Spleen (tissue), 11 donors: ENCODE measurements around the gene ITGA1. TPM values are rescaled to one million over a fixed set of nuclear protein-coding genes. Genes with fewer than 3 reads are reported as not detected.

Source experiments
- DNase-seq: peaks from one replicate; pipeline ENCODE4 v3.0.0-alpha.2; 2020
- H3K27ac ChIP-seq, 8 donors: fragments of 200-600 bp; sonication (generic) in 7 of 8; 1 replicate in 4 of 8; 2 replicates in 4 of 8; pipeline versions ENCODE4 v1.5.0 to v1.8.0; 2016 to 2021; ENCODE audit warnings: inconsistent platforms in 4 of 8, mild to moderate bottlenecking in 4 of 8, moderate library complexity in 1 of 8
- H3K27me3 ChIP-seq, 7 donors: fragments of 200-600 bp; sonication (generic) in 6 of 7; replicated peaks in 1 of 7; 1 replicate in 4 of 7; 2 replicates in 3 of 7; pipeline versions ENCODE4 v1.5.0 to v1.8.0; 2016 to 2021; ENCODE audit warnings: inconsistent platforms in 3 of 7, mild to moderate bottlenecking in 1 of 7
- H3K36me3 ChIP-seq, 6 donors: fragments of 200-600 bp; sonication (generic) in 5 of 6; 1 replicate in 4 of 6; 2 replicates in 2 of 6; pipeline versions ENCODE4 v1.5.0 to v1.8.0; 2016 to 2021; ENCODE audit warnings: inconsistent platforms in 2 of 6
- H3K4me1 ChIP-seq, 6 donors: fragments of 200-600 bp; sonication (generic) in 5 of 6; 1 replicate in 3 of 6; 2 replicates in 3 of 6; pipeline versions ENCODE4 v1.5.0 to v1.8.0; 2016 to 2021; ENCODE audit warnings: inconsistent platforms in 3 of 6
- H3K4me3 ChIP-seq, 8 donors: fragments of 200-600 bp; sonication (generic) in 7 of 8; 1 replicate in 4 of 8; 2 replicates in 4 of 8; pipeline versions ENCODE4 v1.5.0 to v1.8.0; 2016 to 2021; ENCODE audit warnings: inconsistent platforms in 4 of 8, mild to moderate bottlenecking in 4 of 8, moderate library complexity in 2 of 8
- H3K9me3 ChIP-seq, 8 donors: fragments of 200-600 bp; sonication (generic) in 7 of 8; 1 replicate in 4 of 8; 2 replicates in 4 of 8; pipeline versions ENCODE4 v1.5.0 to v1.8.0; 2016 to 2021; ENCODE audit warnings: inconsistent platforms in 4 of 8
- CTCF ChIP-seq, 11 experiments: fragments of 200-600 bp in 7 of 11; fragments of 450-650 bp in 4 of 11; sonication (generic) in 4 of 11; IDR thresholded peaks in 8 of 11; conservative IDR thresholded peaks in 3 of 11; 1 replicate in 7 of 11; 2 replicates in 4 of 11; pipeline versions ENCODE4 v1.4.0 to v1.8.0; 2016 to 2021; ENCODE audit warnings: antibody characterized with exemption in 11 of 11, inconsistent platforms in 4 of 11, mild to moderate bottlenecking in 1 of 11
- POLR2A ChIP-seq, 3 donors: fragments of 450-650 bp; IDR thresholded peaks; one replicate each; pipeline ENCODE4 v1.5.1; 2017; ENCODE audit warnings: antibody characterized with exemption in 3 of 3, mild to moderate bottlenecking in 1 of 3
- POLR2AphosphoS5 ChIP-seq, 3 donors: sonication (generic); formaldehyde crosslinking; IDR thresholded peaks; one replicate each; pipeline ENCODE4 v1.5.1; 2017; ENCODE audit warnings: antibody characterized with exemption in 3 of 3
- WGBS, 5 donors: extraction: QIAGEN DNeasy Blood & Tissue Kit in 3 of 5; methylation state at CpG; one replicate each; pipeline versions ENCODE4 v1.1.5 to v1.1.7; 2013 to 2018; 5-methylcytosine and 5-hydroxymethylcytosine counted together
- intact Hi-C: fragments of 100-400 bp; cut with DNase I; formaldehyde crosslinking; loops from one replicate; pipeline ENCODE4 v1.15.0; 2023; ENCODE audit warnings: low total_unique reads
- polyA plus RNA-seq, 3 donors: library from polyadenylated mRNA; stranded (reverse); fragments of 200-250 nt; gene quantifications; one replicate each; pipeline ENCODE4 v1.2.1, GENCODE V29; 2013
- total RNA-seq, 7 donors: library from RNA; depleted of rRNA in 3 of 7; stranded (reverse); fragments of >200 nt in 3 of 7; fragmentation: NEBNext Ultra II Directional in 4 of 7; extraction: Animal tissue kit (Norgen Biotek cat#: 25700) in 4 of 7; gene quantifications; one replicate each; pipeline versions ENCODE4 v1.1.0 to v1.2.1, GENCODE V29; 2016 to 2021
- donor health status: healthy with polysubstance abuse.
- donor health status: DM: no; HTN: no; CAD: no; lungs with moderate emphysema.
- donor health status: DM: no; HTN: no; CAD: no.
- donor health status: Bipolar disorder and iron deficiency.
- donor health status: healthy.
- donor health status: DM: no; HTN: no; CAD: no.
- donor health status: DM: yes; HTN: yes; CAD: no.

Gene ITGA1
- total and polyA plus RNA-seq, 10 donors = 8.3 to 505 (median 289) TPM

- WGBS, 5 donors = 5 to 13% (median 7%) methylated on average over 16 of the region's 16 CpGs
Observed at GRCh38 chr5:52988335-52989024, 200.8 kb downstream of the ITGA1 start.

GRCh38 chr5:52989025-52989780, 201.5 kb downstream of the ITGA1 start, which contains the start of gene ITGA2:
ITGA2 (plus strand) TSS chr5:52989352; CDS start chr5:52989469, 117 bp downstream.
- no peaks in the 10 kb centered on the region for H3K9me3 ChIP-seq
- H3K4me1 ChIP-seq = peaks cover 0 to 41% (median 25%) of the 10 kb centered on the region in 6 donors
- H3K4me3 ChIP-seq = peak within 1 kb of the TSS; percentile 55 to 87 (median 65)
- intact Hi-C loops = no loop called here
- H3K36me3 ChIP-seq = no peaks in the 10 kb centered on the region
- H3K27ac ChIP-seq = peak within 1 kb of the TSS; percentile 51 to 83 (median 80)
- TF ChIP-seq POLR2AphosphoS5 (IDR thresholded peaks at IDR 0.05) (peak in 2 of 3 donors; percentile 64 to 71), CTCF (IDR thresholded peaks at IDR 0.05 in 8 of 11, conservative IDR thresholded peaks at IDR 0.05 in 3 of 11) (no peak), POLR2A (IDR thresholded peaks at IDR 0.05) (no peak)
- 1% methylated on average over 37 to 64 of the region's 64 CpGs for WGBS, 5 donors
- peak; percentile 84 for DNase-seq
- peaks cover 2 to 39% (median 12%) of the 10 kb centered on the region in 7 donors for H3K27me3 ChIP-seq

More at GRCh38 chr5:52988335-52989024, 200.8 kb downstream of the ITGA1 start:
- DNase-seq = no peak
- Histone ChIP-seq H3K27ac (peak overlapping the region; percentile 51 to 83 (median 80)), H3K27me3 (peaks cover 2 to 39% (median 12%) of the 10 kb centered on the region in 7 donors), H3K9me3 (no peaks in the 10 kb centered on the region), H3K4me1 (peaks cover 0 to 41% (median 25%) of the 10 kb centered on the region in 6 donors), H3K4me3 (peak overlapping the region; percentile 55 to 87 (median 65)), H3K36me3 (no peaks in the 10 kb centered on the region)
- TF ChIP-seq CTCF (IDR thresholded peaks at IDR 0.05 in 8 of 11, conservative IDR thresholded peaks at IDR 0.05 in 3 of 11) (no peak), POLR2AphosphoS5 (IDR thresholded peaks at IDR 0.05) (no peak), POLR2A (IDR thresholded peaks at IDR 0.05) (no peak)
- intact Hi-C loops = no loop called here

- Histone ChIP-seq H3K4me1 (peaks cover 0 to 41% (median 25%) of the 10 kb centered on the region in 6 donors), H3K27ac (peak overlapping the region in 7 of 8 donors; percentile 66 to 83 (median 80)), H3K36me3 (no peaks in the 10 kb centered on the region), H3K27me3 (peaks cover 2 to 39% (median 12%) of the 10 kb centered on the region in 7 donors), H3K4me3 (peak overlapping the region; percentile 55 to 87 (median 65)), H3K9me3 (no peaks in the 10 kb centered on the region)
- peak; percentile 78 for DNase-seq
- TF ChIP-seq POLR2A (IDR thresholded peaks at IDR 0.05) (no peak), CTCF (IDR thresholded peaks at IDR 0.05 in 8 of 11, conservative IDR thresholded peaks at IDR 0.05 in 3 of 11) (peak in 1 of 11 experiments; percentile 12)
- intact Hi-C loops = no loop called here
- 4 to 7% (median 6%) methylated on average over 25 to 27 of the region's 27 CpGs for WGBS, 5 donors
Observed at GRCh38 chr5:52989781-52990527, 202.2 kb downstream of the ITGA1 start.
